Measurements from ENCODE around the gene BTBD7.

BTBD7 gene

GRCh38 chr14:93369713-93370266 is 37.0 kb upstream of the BTBD7 start:
- TF ChIP-seq TAF1 (IDR thresholded peaks at IDR 0.05; ENCODE audit: borderline replicate concordance, insufficient read depth, low read length) (no peak), FOXP2 (optimal IDR thresholded peaks at IDR 0.05; ENCODE audit: borderline replicate concordance, extremely low read depth, extremely low read length, insufficient read depth) (no peak), SIN3A (IDR thresholded peaks at IDR 0.05; ENCODE audit: borderline replicate concordance, insufficient read depth, low read length) (no peak), POLR2AphosphoS5 (IDR thresholded peaks at IDR 0.05; ENCODE audit: low read depth, low read length) (no peak)
- TF ChIP-seq, protein P1, sequence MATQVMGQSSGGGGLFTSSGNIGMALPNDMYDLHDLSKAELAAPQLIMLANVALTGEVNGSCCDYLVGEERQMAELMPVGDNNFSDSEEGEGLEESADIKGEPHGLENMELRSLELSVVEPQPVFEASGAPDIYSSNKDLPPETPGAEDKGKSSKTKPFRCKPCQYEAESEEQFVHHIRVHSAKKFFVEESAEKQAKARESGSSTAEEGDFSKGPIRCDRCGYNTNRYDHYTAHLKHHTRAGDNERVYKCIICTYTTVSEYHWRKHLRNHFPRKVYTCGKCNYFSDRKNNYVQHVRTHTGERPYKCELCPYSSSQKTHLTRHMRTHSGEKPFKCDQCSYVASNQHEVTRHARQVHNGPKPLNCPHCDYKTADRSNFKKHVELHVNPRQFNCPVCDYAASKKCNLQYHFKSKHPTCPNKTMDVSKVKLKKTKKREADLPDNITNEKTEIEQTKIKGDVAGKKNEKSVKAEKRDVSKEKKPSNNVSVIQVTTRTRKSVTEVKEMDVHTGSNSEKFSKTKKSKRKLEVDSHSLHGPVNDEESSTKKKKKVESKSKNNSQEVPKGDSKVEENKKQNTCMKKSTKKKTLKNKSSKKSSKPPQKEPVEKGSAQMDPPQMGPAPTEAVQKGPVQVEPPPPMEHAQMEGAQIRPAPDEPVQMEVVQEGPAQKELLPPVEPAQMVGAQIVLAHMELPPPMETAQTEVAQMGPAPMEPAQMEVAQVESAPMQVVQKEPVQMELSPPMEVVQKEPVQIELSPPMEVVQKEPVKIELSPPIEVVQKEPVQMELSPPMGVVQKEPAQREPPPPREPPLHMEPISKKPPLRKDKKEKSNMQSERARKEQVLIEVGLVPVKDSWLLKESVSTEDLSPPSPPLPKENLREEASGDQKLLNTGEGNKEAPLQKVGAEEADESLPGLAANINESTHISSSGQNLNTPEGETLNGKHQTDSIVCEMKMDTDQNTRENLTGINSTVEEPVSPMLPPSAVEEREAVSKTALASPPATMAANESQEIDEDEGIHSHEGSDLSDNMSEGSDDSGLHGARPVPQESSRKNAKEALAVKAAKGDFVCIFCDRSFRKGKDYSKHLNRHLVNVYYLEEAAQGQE (IDR thresholded peaks at IDR 0.05; ENCODE audit: insufficient read depth in 1 of 2, low read depth in 2 of 2, low read length in 2 of 2) = no peak

- TF ChIP-seq TAF1 (IDR thresholded peaks at IDR 0.05; ENCODE audit: borderline replicate concordance, insufficient read depth, low read length) (no peak), FOXP2 (optimal IDR thresholded peaks at IDR 0.05; ENCODE audit: borderline replicate concordance, extremely low read depth, extremely low read length, insufficient read depth) (no peak), SIN3A (IDR thresholded peaks at IDR 0.05; ENCODE audit: borderline replicate concordance, insufficient read depth, low read length) (no peak), POLR2AphosphoS5 (IDR thresholded peaks at IDR 0.05; ENCODE audit: low read depth, low read length) (no peak)
- TF ChIP-seq, protein P1 (IDR thresholded peaks at IDR 0.05; ENCODE audit: insufficient read depth in 1 of 2, low read depth in 2 of 2, low read length in 2 of 2) = no peak
These were observed 36.3 kb upstream of the BTBD7 start for GRCh38 chr14:93368996-93369712.

- TF ChIP-seq POLR2AphosphoS5 (IDR thresholded peaks at IDR 0.05; ENCODE audit: low read depth, low read length) (no peak), FOXP2 (optimal IDR thresholded peaks at IDR 0.05; ENCODE audit: borderline replicate concordance, extremely low read depth, extremely low read length, insufficient read depth) (no peak)
These were observed 15.5 kb upstream of the BTBD7 start for GRCh38 chr14:93348292-93348691.

GRCh38 chr14:93347850-93348249 is 15.0 kb upstream of the BTBD7 start:
- TF ChIP-seq TAF1 (IDR thresholded peaks at IDR 0.05; ENCODE audit: borderline replicate concordance, insufficient read depth, low read length) (no peak), SIN3A (IDR thresholded peaks at IDR 0.05; ENCODE audit: borderline replicate concordance, insufficient read depth, low read length) (no peak), POLR2AphosphoS5 (IDR thresholded peaks at IDR 0.05; ENCODE audit: low read depth, low read length) (no peak), FOXP2 (optimal IDR thresholded peaks at IDR 0.05; ENCODE audit: borderline replicate concordance, extremely low read depth, extremely low read length, insufficient read depth) (no peak)
- TF ChIP-seq, protein P1 (IDR thresholded peaks at IDR 0.05; ENCODE audit: insufficient read depth in 1 of 2, low read depth in 2 of 2, low read length in 2 of 2) = no peak

- no peak for TF ChIP-seq TAF1 (IDR thresholded peaks at IDR 0.05; ENCODE audit: borderline replicate concordance, insufficient read depth, low read length)
These were observed 14.3 kb upstream of the BTBD7 start, which contains the start of gene COX8C for GRCh38 chr14:93346926-93347721. COX8C (plus strand) TSS chr14:93347182; CDS start chr14:93347269, 87 bp downstream.

GRCh38 chr14:93343797-93344196 is 11.0 kb upstream of the BTBD7 start:
- TF ChIP-seq TAF1 (IDR thresholded peaks at IDR 0.05; ENCODE audit: borderline replicate concordance, insufficient read depth, low read length) = no peak
- TF ChIP-seq FOXP2 (optimal IDR thresholded peaks at IDR 0.05; ENCODE audit: borderline replicate concordance, extremely low read depth, extremely low read length, insufficient read depth) = no peak
- TF ChIP-seq, protein P1 (IDR thresholded peaks at IDR 0.05; ENCODE audit: insufficient read depth in 1 of 2, low read depth in 2 of 2, low read length in 2 of 2) = no peak
- TF ChIP-seq SIN3A (IDR thresholded peaks at IDR 0.05; ENCODE audit: borderline replicate concordance, insufficient read depth, low read length) = no peak
- TF ChIP-seq POLR2AphosphoS5 (IDR thresholded peaks at IDR 0.05; ENCODE audit: low read depth, low read length) = no peak
